Smooth muscle cell of bladder (primary cell): ENCODE results near the gene KCNN2. TPM values are rescaled to one million over a fixed set of nuclear protein-coding genes. Genes with fewer than 3 reads are reported as not detected.

Source experiments
- total RNA-seq: library from RNA; depleted of rRNA; stranded (reverse); fragments of >200 nt; gene quantifications from 2 replicates; pipeline ENCODE4 v1.2.3, GENCODE V29; 2014

The KCNN2 gene
- total RNA-seq = 0.43 and 0.55 TPM in 2 replicates

DNA sequence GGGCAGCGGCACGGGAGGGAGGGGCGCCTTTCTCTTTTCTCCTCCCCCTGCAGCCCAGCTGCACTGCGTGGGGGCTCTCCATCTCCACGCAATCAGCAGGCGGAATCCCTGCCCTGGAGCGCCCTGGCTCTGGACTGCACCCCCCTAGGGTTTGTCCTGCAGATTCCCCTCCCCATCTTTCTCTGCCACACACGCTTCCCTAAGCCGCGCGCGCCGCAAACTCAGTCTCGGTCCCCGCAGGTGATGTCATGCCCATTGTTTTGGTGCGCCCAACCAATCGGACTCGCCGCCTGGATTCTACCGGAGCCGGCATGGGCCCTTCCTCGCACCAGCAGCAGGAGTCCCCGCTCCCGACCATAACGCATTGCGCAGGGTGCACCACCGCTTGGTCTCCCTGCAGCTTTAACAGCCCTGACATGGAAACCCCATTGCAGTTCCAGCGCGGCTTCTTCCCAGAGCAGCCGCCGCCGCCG is at the start of gene KCNN2:
KCNN2 (plus strand) TSS at position 347 of the 473 bp plus-strand sequence; CDS start at position 417, 70 bp downstream.

